Central memory CD4-positive, alpha-beta T cell (primary cell): ENCODE measurements around the gene NHS.

ENCODE experiments used
- DNase-seq: peaks from one replicate; pipeline ENCODE4 v3.0.0; 2022

NHS gene

GRCh38 chrX:17689971-17690409 is 315.0 kb downstream of the NHS start:
- DNase-seq = peak; percentile 15

DNA sequence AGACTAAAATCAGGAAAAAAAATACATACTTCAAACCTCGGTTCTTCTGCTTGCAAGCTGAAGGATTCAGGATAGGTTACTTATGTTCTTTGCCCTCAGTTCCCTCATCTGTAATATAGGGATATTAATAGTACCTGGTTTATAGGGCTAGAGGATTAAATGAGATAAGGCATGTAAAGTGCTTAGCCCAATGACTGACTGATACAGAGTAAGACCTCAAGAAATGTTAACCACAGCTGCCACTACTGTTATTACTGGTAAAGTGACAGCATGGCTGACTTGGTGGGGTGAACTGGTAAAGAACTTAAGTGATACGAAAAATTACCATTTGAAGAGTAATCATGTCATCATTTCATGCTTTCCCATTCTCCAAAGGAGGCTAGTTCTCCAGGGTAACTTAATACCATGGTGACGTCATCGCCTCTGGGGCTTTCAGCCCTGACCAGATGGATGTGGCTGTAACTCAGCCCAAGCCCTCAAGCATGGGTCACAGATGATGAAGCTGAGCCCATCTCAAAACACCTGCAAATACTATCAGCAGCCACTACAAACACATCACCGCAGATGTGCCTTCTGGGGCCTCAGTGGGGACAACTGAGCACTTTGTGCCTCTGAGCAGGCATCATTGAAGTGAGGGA is 317.8 kb downstream of the NHS start:
- no peak for DNase-seq

DNA sequence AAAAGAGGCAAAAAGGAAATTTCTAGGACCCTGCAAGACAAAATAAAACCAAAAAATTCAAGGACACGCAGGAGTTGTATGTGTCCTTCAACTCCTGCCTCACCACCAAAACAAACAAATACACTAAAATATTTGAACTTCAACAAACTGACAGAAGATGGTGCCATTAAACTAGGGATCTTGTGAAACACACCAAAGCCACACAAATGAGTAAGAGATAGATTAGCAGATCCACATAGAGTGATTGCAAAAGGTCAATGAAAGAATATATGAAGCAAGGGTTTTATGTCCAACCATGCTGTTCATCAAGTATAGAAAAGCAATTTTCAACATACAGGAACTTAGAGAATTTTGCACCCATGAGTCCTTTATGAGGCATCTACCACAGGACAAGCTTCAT is 322.2 kb downstream of the NHS start:
- DNase-seq = no peak

- no peak for DNase-seq
Measured at GRCh38 chrX:17700976-17701375, 326.0 kb downstream of the NHS start.

DNA sequence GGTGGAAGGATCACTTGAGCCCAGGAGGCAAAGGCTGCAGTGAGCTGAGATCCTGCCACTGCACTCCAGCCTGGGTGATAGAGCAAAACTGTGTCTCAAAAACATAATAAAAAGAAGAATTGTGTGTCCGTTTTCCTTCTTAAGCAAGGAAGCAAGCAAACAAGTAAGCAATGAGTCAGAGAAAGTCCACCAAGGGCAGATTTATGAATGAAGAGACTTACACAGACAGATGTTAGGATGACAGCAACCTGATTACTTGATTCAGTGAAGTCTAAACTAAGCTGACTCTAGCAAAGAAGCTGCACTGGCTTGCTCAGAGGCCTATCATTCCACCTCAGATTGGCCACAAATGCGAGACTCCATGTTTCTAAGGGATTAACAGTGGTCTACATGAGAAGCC is 328.2 kb downstream of the NHS start:
- DNase-seq = no peak

DNA sequence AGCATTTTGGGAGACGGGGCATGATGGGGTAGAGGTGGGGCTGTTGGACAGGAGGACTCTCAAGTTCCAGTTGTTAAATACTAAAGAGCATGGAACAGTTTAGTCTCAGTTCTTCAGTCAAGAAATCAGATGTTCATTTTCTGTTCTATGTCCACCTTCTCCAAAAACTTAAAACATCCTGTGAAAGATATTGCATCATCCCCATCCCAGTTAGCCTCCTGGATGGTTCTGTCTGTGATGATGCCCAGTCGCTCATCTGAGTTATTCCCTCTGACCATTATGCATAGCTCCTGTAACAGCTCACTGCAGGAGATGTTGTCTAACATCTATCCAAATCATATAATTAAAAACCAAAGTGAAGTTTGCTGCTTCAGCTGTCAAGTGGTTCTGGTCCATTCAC is 330.2 kb downstream of the NHS start:
- DNase-seq = no peak

DNA sequence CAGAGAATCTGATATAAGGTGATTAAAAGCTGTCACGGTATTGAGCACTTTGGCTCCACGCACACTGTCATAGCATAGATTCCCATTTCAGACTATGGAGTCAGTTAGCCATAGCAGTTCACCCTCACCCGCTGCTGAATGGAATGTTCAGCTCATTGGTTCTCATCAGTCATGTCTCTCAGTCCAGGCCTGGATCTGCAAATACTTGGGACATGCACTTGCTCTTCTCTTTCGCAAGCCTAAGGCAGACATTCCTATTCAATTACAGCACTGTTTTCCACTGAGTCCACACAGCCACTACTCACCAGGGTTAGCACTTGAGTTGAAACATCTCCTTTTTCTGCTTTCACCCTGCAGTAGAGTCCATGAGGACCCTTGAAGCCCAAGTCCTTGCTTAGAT is 331.7 kb downstream of the NHS start:
- DNase-seq = no peak

- DNase-seq = no peak
Measured at GRCh38 chrX:17707731-17708130, 332.7 kb downstream of the NHS start.

DNA sequence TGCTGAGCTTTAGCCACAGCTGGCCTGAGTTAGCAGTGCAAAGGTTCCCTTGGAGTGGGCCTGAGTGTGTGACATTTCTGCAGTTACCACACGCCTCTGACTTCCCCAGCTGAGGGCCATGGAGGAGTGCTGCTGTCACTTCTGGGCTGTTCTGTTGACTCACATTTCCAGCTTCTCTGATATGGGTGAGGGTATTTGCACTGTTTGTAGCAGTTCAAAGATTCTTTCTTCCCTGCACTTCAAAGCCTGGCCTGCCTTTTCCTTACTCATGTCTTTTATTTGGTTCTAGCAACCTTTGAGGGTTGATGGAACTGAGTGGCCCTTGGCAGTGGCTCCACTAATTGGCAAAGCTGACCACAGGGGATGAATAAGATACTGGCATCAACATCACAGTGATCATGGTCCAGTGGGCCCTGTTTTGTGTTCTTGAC is 335.9 kb downstream of the NHS start:
- DNase-seq = no peak

GRCh38 chrX:17713288-17713687 is 338.3 kb downstream of the NHS start:
- no peak for DNase-seq

- no peak for DNase-seq
Measured at GRCh38 chrX:17718649-17719165, 343.7 kb downstream of the NHS start.

GRCh38 chrX:17719711-17720110 is 344.7 kb downstream of the NHS start:
- no peak for DNase-seq

GRCh38 chrX:17721715-17722114 is 346.7 kb downstream of the NHS start:
- no peak for DNase-seq

DNA sequence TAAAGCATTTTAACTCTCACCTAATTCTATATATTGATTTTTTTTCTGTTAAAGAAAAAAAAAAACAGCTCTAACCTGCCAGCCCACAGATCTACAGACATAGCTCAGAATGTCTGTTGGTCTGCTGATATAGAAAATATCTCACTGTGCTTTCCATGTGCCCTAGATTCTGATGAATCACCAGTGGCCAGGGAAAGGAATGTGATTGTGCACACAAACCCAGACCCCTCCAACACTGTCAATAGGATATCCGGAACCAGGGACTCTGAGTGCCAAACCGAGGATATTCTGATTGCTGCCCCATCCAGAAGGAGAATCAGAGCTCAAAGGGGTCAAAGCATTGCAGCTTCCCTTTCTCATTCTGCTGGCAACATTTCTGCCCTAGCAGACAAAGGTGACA is 350.2 kb downstream of the NHS start:
- DNase-seq = no peak

GRCh38 chrX:17732138-17732783 is 357.3 kb downstream of the NHS start:
- DNase-seq = no peak

DNA sequence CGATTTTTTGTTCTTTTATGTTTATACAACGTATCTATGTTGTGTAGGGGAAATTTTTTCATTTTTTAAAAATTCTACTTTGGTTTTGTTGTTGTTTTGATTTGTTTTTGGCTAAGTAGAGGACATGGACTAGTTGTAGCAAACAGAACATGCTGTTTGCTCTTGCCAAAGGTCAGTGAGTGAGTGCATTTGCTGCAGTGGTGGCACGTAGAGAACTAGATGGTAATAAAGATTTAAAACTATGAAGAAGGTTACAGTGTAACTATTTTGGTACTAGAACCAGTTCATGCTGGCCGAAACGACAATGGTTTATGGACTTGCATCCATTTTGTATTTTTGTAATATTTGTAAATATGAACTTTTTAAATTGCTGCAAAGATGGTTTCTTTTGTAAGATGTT is 360.4 kb downstream of the NHS start:
- DNase-seq = no peak

DNA sequence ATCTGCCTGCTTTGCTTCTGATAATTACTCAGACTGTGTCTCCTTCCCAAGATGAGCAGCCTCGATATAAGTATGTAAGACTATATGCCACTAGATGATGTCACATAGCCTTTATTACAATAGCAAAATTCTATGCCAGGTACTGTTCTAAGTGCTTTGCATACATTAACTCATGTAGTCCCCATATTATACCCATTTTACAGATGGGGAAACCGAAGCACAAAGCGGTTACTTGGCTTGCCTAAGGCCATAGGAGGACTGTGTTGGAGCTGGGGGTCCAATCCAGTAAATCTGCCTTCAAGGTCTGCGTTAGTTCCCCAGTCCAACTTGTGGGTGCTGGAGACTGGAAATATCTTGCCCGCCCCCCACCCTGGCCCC is 361.5 kb downstream of the NHS start:
- DNase-seq = no peak

GRCh38 chrX:17736856-17737709 is 362.1 kb downstream of the NHS start, which contains the start of gene SCML1:
SCML1 (plus strand) TSS chrX:17737493; CDS start chrX:17744187, 6,694 bp downstream.
- peak; percentile 80 for DNase-seq

DNA sequence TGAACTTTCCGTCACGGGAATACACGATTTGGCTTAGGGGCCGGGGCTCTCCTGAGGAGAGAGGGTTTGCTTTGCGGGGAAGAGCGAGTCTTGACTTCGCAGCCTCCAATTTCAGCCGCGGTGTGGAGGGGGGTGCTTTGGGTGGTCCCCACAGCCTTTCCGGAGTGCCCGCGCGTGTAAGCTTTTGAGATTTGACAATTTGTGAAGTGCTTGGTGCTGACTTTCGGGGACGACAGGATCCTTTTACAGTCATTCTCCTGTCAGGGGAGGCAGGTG is 362.6 kb downstream of the NHS start:
- no peak for DNase-seq

DNA sequence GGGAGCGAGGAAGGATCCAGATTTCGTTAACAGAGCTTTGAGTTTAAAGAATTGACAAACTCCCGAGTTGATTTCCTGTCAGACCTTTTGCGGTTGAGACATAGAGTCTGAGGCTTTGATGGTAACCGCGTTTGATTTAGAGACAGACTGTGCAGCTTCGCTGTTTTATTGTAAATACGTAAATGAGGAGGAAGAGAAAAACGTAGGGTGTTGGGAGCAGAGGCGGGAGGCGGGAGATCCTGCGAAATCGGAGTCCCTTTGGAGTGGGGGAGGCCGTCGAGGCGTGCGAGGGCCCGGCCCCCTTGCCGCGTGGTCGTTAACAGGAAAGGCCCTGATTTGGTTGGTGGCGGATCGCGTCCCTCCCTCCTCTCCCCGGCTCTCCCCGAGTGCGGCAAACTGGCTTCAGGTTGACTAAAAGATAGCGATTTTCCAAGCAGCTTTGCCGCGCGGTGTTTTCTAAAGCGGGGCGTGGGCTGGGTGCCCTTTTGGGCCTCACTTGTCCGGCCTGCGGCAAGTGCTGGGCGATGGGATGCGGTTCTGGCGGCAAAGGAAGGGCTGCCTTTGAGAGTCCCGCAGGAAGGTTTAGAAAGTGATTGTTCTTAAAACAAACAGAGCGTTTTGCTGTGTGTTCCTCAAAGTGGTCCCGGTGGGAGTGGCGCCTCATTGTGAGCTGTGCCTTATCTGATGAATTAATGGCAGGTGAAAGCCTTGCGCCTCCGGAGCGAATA is 363.1 kb downstream of the NHS start:
- DNase-seq = peak; percentile 78

GRCh38 chrX:17738737-17739535 is 363.9 kb downstream of the NHS start:
- no peak for DNase-seq
